ENCODE data around the gene CUL4A.
"Not testable (repeated sequence)": the region's sequence is repeated elsewhere in the genome, so short reads cannot be mapped to it uniquely, and the experiment has no call there.

The CUL4A gene

GRCh38 chr13:113209336-113209758, at the start of gene CUL4A:
Gene CUL4A, plus strand, starts transcription at chr13:113209613. Its CDS starts 15 bp downstream, at chr13:113209628.
- DNase-seq: peak; percentile 69 to 78

- no peak for DNase-seq
These were observed 49.7 kb upstream of the CUL4A start for GRCh38 chr13:113159701-113160100.

- DNase-seq: no peak
These were observed 48.4 kb upstream of the CUL4A start for GRCh38 chr13:113160983-113161382.

GRCh38 chr13:113161433-113161832, 48.0 kb upstream of the CUL4A start:
- DNase-seq: no peak

GRCh38 chr13:113161975-113162374, 47.4 kb upstream of the CUL4A start:
- DNase-seq: not testable (repeated sequence)

- DNase-seq: peak in 1 of 2 donors; percentile 25
These were observed 46.4 kb upstream of the CUL4A start for GRCh38 chr13:113162783-113163685.

GRCh38 chr13:113164492-113164891, 44.9 kb upstream of the CUL4A start:
- no peak for DNase-seq

GRCh38 chr13:113166266-113166665, 43.1 kb upstream of the CUL4A start:
- no peak for DNase-seq

GRCh38 chr13:113166681-113167080, 42.7 kb upstream of the CUL4A start:
- DNase-seq: no peak

- DNase-seq: no peak
These were observed 42.3 kb upstream of the CUL4A start for GRCh38 chr13:113167155-113167554.

GRCh38 chr13:113167575-113167974, 41.8 kb upstream of the CUL4A start:
- DNase-seq: no peak

GRCh38 chr13:113168211-113168610, 41.2 kb upstream of the CUL4A start:
- no peak for DNase-seq

GRCh38 chr13:113169277-113170272, 39.8 kb upstream of the CUL4A start:
- no peak for DNase-seq

- DNase-seq: no peak
These were observed 38.9 kb upstream of the CUL4A start for GRCh38 chr13:113170511-113170910.

GRCh38 chr13:113171250-113172125, 37.9 kb upstream of the CUL4A start:
- no peak for DNase-seq

- no peak for DNase-seq
These were observed 36.9 kb upstream of the CUL4A start for GRCh38 chr13:113172419-113172926.

GRCh38 chr13:113176280-113176679, 33.1 kb upstream of the CUL4A start:
- peak; percentile 78 to 82 for DNase-seq

- no peak for DNase-seq
These were observed 32.6 kb upstream of the CUL4A start for GRCh38 chr13:113176822-113177221.

- no peak for DNase-seq
These were observed 31.1 kb upstream of the CUL4A start for GRCh38 chr13:113178070-113178895.

- no peak for DNase-seq
These were observed 30.6 kb upstream of the CUL4A start for GRCh38 chr13:113178896-113179167.
